ENCODE measurements around the gene OSBPL5.

Gene OSBPL5

GRCh38 chr11:3133261-3134217, 31.6 kb downstream of the OSBPL5 start:
- H3K9me3 ChIP-seq, result no peaks in the 10 kb centered on the region
- intact Hi-C loops (cut with DNase I; ENCODE audit: low total_unique reads), result no loop called here
- TF ChIP-seq CTCF (IDR thresholded peaks at IDR 0.05), result no peak
- no peak overlapping the region for H3K4me3 ChIP-seq
- H3K36me3 ChIP-seq, result peaks cover 0 to 19% (median 9%) of the 10 kb centered on the region in 3 donors
- DNase-seq, result peak in 1 of 2 donors; percentile 64
- no peak overlapping the region for H3K27ac ChIP-seq
- peaks cover 0 to 34% (median 17%) of the 10 kb centered on the region in 4 donors for H3K4me1 ChIP-seq
- H3K27me3 ChIP-seq, result no peaks in the 10 kb centered on the region

- no peaks in the 10 kb centered on the region for H3K9me3 ChIP-seq
- intact Hi-C loops (cut with DNase I; ENCODE audit: low total_unique reads), result no loop called here
Measured at GRCh38 chr11:3132831-3133260, 32.3 kb downstream of the OSBPL5 start.

GRCh38 chr11:3132271-3132781, 32.8 kb downstream of the OSBPL5 start:
- H3K4me1 ChIP-seq, result peaks cover 0 to 25% (median 11%) of the 10 kb centered on the region in 4 donors
- no peaks in the 10 kb centered on the region for H3K27me3 ChIP-seq
- DNase-seq, result peak in 1 of 2 donors; percentile 45
- no peak overlapping the region for H3K27ac ChIP-seq
- no peak for TF ChIP-seq CTCF (IDR thresholded peaks at IDR 0.05)
- intact Hi-C loops (cut with DNase I; ENCODE audit: low total_unique reads), result no loop called here
- peaks cover 0 to 30% (median 21%) of the 10 kb centered on the region in 3 donors for H3K36me3 ChIP-seq
- H3K4me3 ChIP-seq, result no peak overlapping the region
- H3K9me3 ChIP-seq, result no peaks in the 10 kb centered on the region

More at GRCh38 chr11:3132831-3133260, 32.3 kb downstream of the OSBPL5 start:
- H3K27me3 ChIP-seq, result no peaks in the 10 kb centered on the region
- H3K36me3 ChIP-seq, result peaks cover 0 to 26% (median 16%) of the 10 kb centered on the region in 3 donors
- H3K4me1 ChIP-seq, result peaks cover 0 to 28% (median 13%) of the 10 kb centered on the region in 4 donors
- no peak overlapping the region for H3K4me3 ChIP-seq
- no peak for TF ChIP-seq CTCF (IDR thresholded peaks at IDR 0.05)
- DNase-seq, result no peak
- no peak overlapping the region for H3K27ac ChIP-seq

GRCh38 chr11:3131330-3131941, 33.7 kb downstream of the OSBPL5 start:
- Histone ChIP-seq H3K4me3 (no peak overlapping the region), H3K27ac (no peak overlapping the region), H3K27me3 (no peaks in the 10 kb centered on the region), H3K36me3 (peaks cover 0 to 29% (median 24%) of the 10 kb centered on the region in 3 donors), H3K9me3 (no peaks in the 10 kb centered on the region), H3K4me1 (peaks cover 0 to 30% (median 9%) of the 10 kb centered on the region in 4 donors)
- intact Hi-C loops (cut with DNase I; ENCODE audit: low total_unique reads), result no loop called here
- no peak for DNase-seq
- no peak for TF ChIP-seq CTCF (IDR thresholded peaks at IDR 0.05)

- H3K27ac ChIP-seq, result no peak overlapping the region
Measured at GRCh38 chr11:3130269-3131071, 34.6 kb downstream of the OSBPL5 start.

More at GRCh38 chr11:3130269-3131071, 34.6 kb downstream of the OSBPL5 start:
- Histone ChIP-seq H3K4me1 (peaks cover 0 to 32% (median 1%) of the 10 kb centered on the region in 4 donors), H3K27me3 (no peaks in the 10 kb centered on the region), H3K4me3 (no peak overlapping the region), H3K9me3 (no peaks in the 10 kb centered on the region), H3K36me3 (peaks cover 0 to 36% (median 29%) of the 10 kb centered on the region in 3 donors)
- peak in 1 of 2 donors; percentile 63 for DNase-seq
- intact Hi-C loops (cut with DNase I; ENCODE audit: low total_unique reads), result no loop called here
- no peak for TF ChIP-seq CTCF (IDR thresholded peaks at IDR 0.05)

Measured in tibial artery (tissue), 4 donors.